Neural progenitor cell (in vitro differentiated cells): Measurements from ENCODE around the gene ACYP2. TPM values are rescaled to one million over a fixed set of nuclear protein-coding genes. Genes with fewer than 3 reads are reported as not detected.
A peak's percentile ranks its signal among the peaks of the same experiment; 100 is the strongest.
"Not testable (repeated sequence)": the region's sequence is repeated elsewhere in the genome, so short reads cannot be mapped to it uniquely, and the experiment has no call there.

ENCODE experiments used
- DNase-seq: peaks from one replicate; pipeline ENCODE4 v3.0.0-alpha.2; 2016; ENCODE audit warnings: low spot score
- H2AFZ ChIP-seq: fragments of 200-600 bp; sonication (generic); replicated peaks from 2 replicates; pipeline ENCODE4 v1.6.1; 2016; ENCODE audit warnings: antibody characterized with exemption
- H3F3A ChIP-seq: fragments of 200-600 bp; sonication (generic); 2 replicates; pipeline ENCODE4 v1.6.1; 2016; ENCODE audit warnings: antibody characterized with exemption, low read depth
- H3K27ac ChIP-seq: fragments of 200-600 bp; sonication (generic); 2 replicates; pipeline ENCODE4 v1.5.1; 2016; ENCODE audit warnings: mild to moderate bottlenecking
- H3K27me3 ChIP-seq: fragments of 200-600 bp; sonication (generic); 2 replicates; pipeline ENCODE4 v1.6.1; 2016; ENCODE audit warnings: mild to moderate bottlenecking, moderate library complexity
- H3K36me3 ChIP-seq: fragments of 200-600 bp; sonication (generic); 2 replicates; pipeline ENCODE4 v1.5.1; 2016
- H3K4me1 ChIP-seq: fragments of 200-600 bp; sonication (generic); 2 replicates; pipeline ENCODE4 v1.6.1; 2016; ENCODE audit warnings: mixed run types
- H3K4me2 ChIP-seq: fragments of 200-600 bp; sonication (generic); 2 replicates; pipeline ENCODE4 v1.6.1; 2016
- H3K4me3 ChIP-seq: fragments of 200-600 bp; sonication (generic); 2 replicates; pipeline ENCODE4 v1.5.1; 2016
- H3K79me2 ChIP-seq: fragments of 200-600 bp; sonication (generic); 2 replicates; pipeline ENCODE4 v1.6.1; 2016; ENCODE audit warnings: low read depth
- H3K9ac ChIP-seq: fragments of 200-600 bp; sonication (generic); 2 replicates; pipeline ENCODE4 v1.6.1; 2016
- H3K9me3 ChIP-seq: fragments of 200-600 bp; sonication (generic); 2 replicates; pipeline ENCODE4 v1.5.1; 2016; ENCODE audit warnings: low read depth
- H4K20me1 ChIP-seq: fragments of 200-600 bp; sonication (generic); 2 replicates; pipeline ENCODE4 v1.6.1; 2016; ENCODE audit warnings: low read depth
- H3K27ac Mint-ChIP-seq: 3 replicates; pipeline ENCODE4 v1.8.0; 2021; ENCODE audit warnings: mixed read lengths
- H3K27me3 Mint-ChIP-seq: 2 replicates; pipeline ENCODE4 v1.8.0; 2022; ENCODE audit warnings: low read depth, mild to moderate bottlenecking, inconsistent platforms, moderate library complexity, mixed read lengths; ENCODE audit not compliant: insufficient read depth
- H3K36me3 Mint-ChIP-seq: 3 replicates; pipeline ENCODE4 v1.8.0; 2021; ENCODE audit warnings: mixed read lengths
- H3K4me1 Mint-ChIP-seq: 3 replicates; pipeline ENCODE4 v1.8.0; 2021; ENCODE audit warnings: mixed read lengths
- H3K4me3 Mint-ChIP-seq: 3 replicates; pipeline ENCODE4 v1.8.0; 2021; ENCODE audit warnings: mild to moderate bottlenecking, moderate library complexity, mixed read lengths
- H3K9me3 Mint-ChIP-seq: 3 replicates; pipeline ENCODE4 v1.8.0; 2020; ENCODE audit warnings: mixed read lengths
- EZH2 ChIP-seq: fragments of 200-600 bp; sonication (generic); IDR thresholded peaks from 2 replicates; pipeline ENCODE4 v1.6.1; 2017; ENCODE audit warnings: antibody characterized with exemption, mild to moderate bottlenecking, moderate library complexity
- EZH2phosphoT487 ChIP-seq: fragments of 200-600 bp; sonication (generic); IDR thresholded peaks from 2 replicates; pipeline ENCODE4 v1.6.1; 2017; ENCODE audit warnings: antibody characterized with exemption
- total RNA-seq: library from RNA; depleted of rRNA; stranded (reverse); fragments of >200 nt; gene quantifications from 2 replicates; pipeline ENCODE4 v1.2.3, GENCODE V29; 2015; ENCODE audit warnings: low replicate concordance
- TF ChIP-seq, protein P1 (sequence below): fragments of 200-600 bp; sonication (generic); IDR thresholded peaks from 2 replicates; pipeline ENCODE4 v1.5.1; 2017; ENCODE audit warnings: antibody characterized with exemption, mild to moderate bottlenecking

ACYP2 gene
- total RNA-seq, 1 donor from 2014 or later, result 9.7 TPM

DNA sequence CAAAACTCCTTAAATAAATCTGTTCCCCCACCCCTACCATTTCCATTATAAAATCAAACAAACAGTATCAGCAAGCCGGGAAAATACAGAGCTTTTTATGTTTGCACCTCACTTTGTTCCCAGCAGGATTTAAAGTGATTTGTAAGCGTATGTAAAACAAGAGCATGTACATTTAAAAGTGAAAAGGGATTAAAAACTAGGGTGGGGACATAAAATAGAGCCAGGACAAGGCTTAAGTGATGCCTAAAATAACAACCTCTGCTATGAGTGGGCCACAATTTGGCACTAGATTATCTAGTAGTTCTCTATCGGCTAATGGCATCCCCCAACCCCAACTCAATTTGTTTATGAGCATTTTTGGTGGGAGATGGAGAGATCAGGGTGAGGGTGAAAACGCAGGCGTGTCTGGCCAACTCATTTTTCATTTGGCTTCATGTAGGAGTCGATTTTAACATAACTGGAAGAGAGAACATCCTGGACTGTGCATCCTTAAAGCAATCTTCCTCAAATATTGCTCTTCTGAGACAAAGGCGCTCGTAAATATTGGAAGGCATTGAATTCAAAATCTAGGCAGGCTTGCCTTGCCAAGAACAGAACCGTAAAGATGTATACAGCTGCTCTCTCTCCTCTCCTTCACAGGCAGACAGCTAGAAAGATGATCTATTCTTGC lies 175.1 kb downstream of the ACYP2 start:
- Histone ChIP-seq H3K4me1 (peaks cover 11% of the 10 kb centered on the region), H3K9me3 (no peaks in the 10 kb centered on the region), H3K36me3 (no peaks in the 10 kb centered on the region), H2AFZ (peak overlapping the region; percentile 35), H3K9ac (no peak overlapping the region), H3K27ac (no peak overlapping the region), H3K4me3 (peak overlapping the region; percentile 32), H3F3A (no peaks in the 10 kb centered on the region), H3K27me3 (peaks cover 35% of the 10 kb centered on the region), H4K20me1 (no peaks in the 10 kb centered on the region), H3K79me2 (no peaks in the 10 kb centered on the region), H3K4me2 (peak overlapping the region; percentile 73)
- Mint-ChIP-seq H3K27me3 (no peaks in the 10 kb centered on the region), H3K4me3 (no peak overlapping the region), H3K36me3 (no peaks in the 10 kb centered on the region), H3K27ac (no peak overlapping the region), H3K4me1 (no peaks in the 10 kb centered on the region), H3K9me3 (no peaks in the 10 kb centered on the region)
- no peak for DNase-seq
- no peak for TF ChIP-seq EZH2phosphoT487
- TF ChIP-seq EZH2, result no peak
- TF ChIP-seq, protein P1, sequence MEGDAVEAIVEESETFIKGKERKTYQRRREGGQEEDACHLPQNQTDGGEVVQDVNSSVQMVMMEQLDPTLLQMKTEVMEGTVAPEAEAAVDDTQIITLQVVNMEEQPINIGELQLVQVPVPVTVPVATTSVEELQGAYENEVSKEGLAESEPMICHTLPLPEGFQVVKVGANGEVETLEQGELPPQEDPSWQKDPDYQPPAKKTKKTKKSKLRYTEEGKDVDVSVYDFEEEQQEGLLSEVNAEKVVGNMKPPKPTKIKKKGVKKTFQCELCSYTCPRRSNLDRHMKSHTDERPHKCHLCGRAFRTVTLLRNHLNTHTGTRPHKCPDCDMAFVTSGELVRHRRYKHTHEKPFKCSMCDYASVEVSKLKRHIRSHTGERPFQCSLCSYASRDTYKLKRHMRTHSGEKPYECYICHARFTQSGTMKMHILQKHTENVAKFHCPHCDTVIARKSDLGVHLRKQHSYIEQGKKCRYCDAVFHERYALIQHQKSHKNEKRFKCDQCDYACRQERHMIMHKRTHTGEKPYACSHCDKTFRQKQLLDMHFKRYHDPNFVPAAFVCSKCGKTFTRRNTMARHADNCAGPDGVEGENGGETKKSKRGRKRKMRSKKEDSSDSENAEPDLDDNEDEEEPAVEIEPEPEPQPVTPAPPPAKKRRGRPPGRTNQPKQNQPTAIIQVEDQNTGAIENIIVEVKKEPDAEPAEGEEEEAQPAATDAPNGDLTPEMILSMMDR, result no peak

DNA sequence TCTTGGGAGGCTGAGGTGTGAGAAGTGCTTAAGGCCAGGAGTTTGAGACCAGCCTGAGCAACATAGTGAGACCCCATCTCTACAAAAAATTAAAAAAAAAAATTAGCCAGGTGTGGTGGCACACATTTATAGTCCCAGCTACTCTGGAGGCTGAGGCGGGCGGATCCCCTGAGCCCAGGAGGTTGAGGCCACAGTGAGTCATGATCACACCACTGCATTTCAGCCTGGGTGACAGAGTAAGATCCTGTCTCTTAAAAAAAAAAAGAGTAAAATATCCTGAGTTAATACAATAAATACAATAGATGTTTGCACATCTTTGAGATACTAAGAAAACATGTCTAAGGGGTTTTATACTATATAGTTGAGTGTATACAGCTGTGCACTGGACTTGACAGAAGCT lies 179.2 kb downstream of the ACYP2 start:
- not testable (repeated sequence) for H3K27me3 Mint-ChIP-seq, H3K4me3 ChIP-seq, DNase-seq, H3K4me2 ChIP-seq, H3K9me3 ChIP-seq, H3K4me1 Mint-ChIP-seq, H4K20me1 ChIP-seq, H3F3A ChIP-seq, H3K9ac ChIP-seq, H3K4me3 Mint-ChIP-seq, H3K27ac ChIP-seq, H3K79me2 ChIP-seq, H3K9me3 Mint-ChIP-seq, H2AFZ ChIP-seq, H3K36me3 Mint-ChIP-seq, H3K27ac Mint-ChIP-seq, H3K36me3 ChIP-seq
- Histone ChIP-seq H3K4me1 (peaks cover 13% of the 10 kb centered on the region), H3K27me3 (peaks cover 19% of the 10 kb centered on the region)

DNA sequence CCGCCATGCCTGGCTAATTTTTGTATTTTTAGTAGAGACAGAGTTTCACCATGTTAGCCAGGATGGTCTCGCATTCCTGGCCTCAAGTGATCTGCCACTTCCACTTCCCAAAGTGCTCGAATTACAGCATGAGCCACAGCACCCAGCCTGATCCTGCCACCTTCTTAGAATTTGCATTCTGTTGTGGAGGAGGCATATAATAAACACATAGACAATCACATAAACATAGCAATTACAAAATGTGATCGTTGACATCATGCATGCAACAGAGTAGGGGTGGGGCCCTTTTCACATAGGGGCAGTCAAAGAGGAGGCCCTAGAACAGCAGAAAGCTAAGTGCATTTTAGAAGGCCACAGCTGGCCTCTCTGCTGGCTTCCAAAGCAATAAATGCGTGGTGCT lies 180.5 kb downstream of the ACYP2 start:
- Mint-ChIP-seq H3K36me3 (no peaks in the 10 kb centered on the region), H3K4me3 (no peak overlapping the region), H3K4me1 (peaks cover 2% of the 10 kb centered on the region), H3K27ac (no peak overlapping the region), H3K9me3 (no peaks in the 10 kb centered on the region), H3K27me3 (no peaks in the 10 kb centered on the region)
- Histone ChIP-seq H3K36me3 (no peaks in the 10 kb centered on the region), H3F3A (no peaks in the 10 kb centered on the region), H3K4me1 (peaks cover 4% of the 10 kb centered on the region), H3K79me2 (no peaks in the 10 kb centered on the region), H3K9ac (no peak overlapping the region), H4K20me1 (no peaks in the 10 kb centered on the region), H3K27ac (no peak overlapping the region), H2AFZ (peak overlapping the region; percentile 76), H3K4me3 (no peak overlapping the region), H3K9me3 (no peaks in the 10 kb centered on the region), H3K4me2 (no peak overlapping the region), H3K27me3 (peaks cover 7% of the 10 kb centered on the region)
- TF ChIP-seq, protein P1, result no peak
- TF ChIP-seq EZH2phosphoT487, result no peak
- no peak for TF ChIP-seq EZH2
- DNase-seq, result peak; percentile 8

DNA sequence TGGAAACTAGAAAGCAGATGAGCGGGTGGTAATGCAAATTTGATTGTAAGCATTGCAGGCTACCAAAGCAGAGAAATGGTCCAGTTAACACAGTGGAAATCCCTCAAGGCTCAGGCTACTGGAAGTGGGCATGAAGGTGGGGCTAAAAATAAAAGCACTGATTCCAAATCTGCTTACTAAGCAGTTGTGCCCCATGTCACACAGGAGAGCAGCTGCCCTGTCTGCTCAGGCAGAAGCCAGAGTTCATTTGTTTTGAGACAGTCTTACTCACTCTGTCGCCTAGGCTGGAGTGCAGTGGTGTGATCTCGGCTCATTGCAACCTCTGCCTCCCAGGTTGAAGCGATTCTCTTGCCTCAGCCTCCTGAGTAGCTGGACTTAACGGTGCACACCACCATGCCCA lies 183.1 kb downstream of the ACYP2 start:
- H3K9me3 ChIP-seq, result no peaks in the 10 kb centered on the region
- Mint-ChIP-seq H3K9me3 (no peaks in the 10 kb centered on the region), H3K4me1 (peaks cover 2% of the 10 kb centered on the region), H3K27me3 (no peaks in the 10 kb centered on the region), H3K27ac (no peak overlapping the region), H3K36me3 (no peaks in the 10 kb centered on the region), H3K4me3 (no peak overlapping the region)
- TF ChIP-seq EZH2 (no peak), EZH2phosphoT487 (no peak)
- TF ChIP-seq, protein P1, result no peak
- H3K4me2 ChIP-seq, result no peak overlapping the region
- H4K20me1 ChIP-seq, result no peaks in the 10 kb centered on the region
- no peaks in the 10 kb centered on the region for H3K36me3 ChIP-seq
- H3K4me3 ChIP-seq, result no peak overlapping the region
- no peak overlapping the region for H2AFZ ChIP-seq
- no peaks in the 10 kb centered on the region for H3F3A ChIP-seq
- peaks cover 4% of the 10 kb centered on the region for H3K4me1 ChIP-seq
- H3K27me3 ChIP-seq, result no peaks in the 10 kb centered on the region
- no peaks in the 10 kb centered on the region for H3K79me2 ChIP-seq
- no peak overlapping the region for H3K27ac ChIP-seq
- no peak overlapping the region for H3K9ac ChIP-seq
- no peak for DNase-seq
